Upper lobe of left lung (tissue), 4 donors: ENCODE measurements around the gene MYO1C.

Source experiments
- EP300 ChIP-seq, 4 donors: sonication (generic); formaldehyde crosslinking; IDR thresholded peaks; one replicate each; pipeline ENCODE4 v1.5.1; 2017; ENCODE audit warnings: antibody characterized with exemption in 4 of 4, control low read depth in 2 of 4
- POLR2A ChIP-seq, 4 donors: fragments of 450-650 bp; IDR thresholded peaks; one replicate each; pipeline ENCODE4 v1.5.1; 2016 to 2017; ENCODE audit warnings: antibody characterized with exemption in 4 of 4, mild to moderate bottlenecking in 2 of 4
- POLR2AphosphoS5 ChIP-seq, 2 donors: sonication (generic); formaldehyde crosslinking; IDR thresholded peaks; one replicate each; pipeline ENCODE4 v1.5.1; 2017; ENCODE audit warnings: antibody characterized with exemption in 2 of 2
- TF ChIP-seq, protein P1 (sequence below), 6 experiments: fragments of 450-650 bp in 4 of 6; fragments of 200-600 bp in 2 of 6; sonication (generic) in 2 of 6; IDR thresholded peaks; one replicate each; pipeline ENCODE4 v1.5.1; 2016 to 2019; ENCODE audit warnings: antibody characterized with exemption in 6 of 6

DNA sequence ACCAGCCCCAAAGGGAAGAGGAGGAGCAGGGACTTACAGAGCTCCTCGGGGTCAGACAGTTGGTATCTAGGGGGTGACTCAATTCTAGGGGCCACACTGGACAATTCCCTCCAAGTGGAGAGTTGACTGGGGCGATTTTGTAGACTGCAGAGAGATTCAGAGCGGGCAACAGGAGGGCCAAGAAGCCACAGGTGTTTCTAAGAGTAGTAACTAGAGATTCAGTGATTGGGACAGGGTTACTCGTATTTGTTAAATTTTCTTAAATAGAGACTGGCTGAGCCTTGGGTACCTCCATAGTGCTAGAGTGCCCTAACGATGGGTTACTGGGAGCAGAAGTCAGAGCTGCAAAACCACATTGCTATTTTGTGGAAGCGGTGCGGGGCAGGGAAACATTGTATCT lies 27.2 kb upstream of the MYO1C start:
- TF ChIP-seq, protein P1, sequence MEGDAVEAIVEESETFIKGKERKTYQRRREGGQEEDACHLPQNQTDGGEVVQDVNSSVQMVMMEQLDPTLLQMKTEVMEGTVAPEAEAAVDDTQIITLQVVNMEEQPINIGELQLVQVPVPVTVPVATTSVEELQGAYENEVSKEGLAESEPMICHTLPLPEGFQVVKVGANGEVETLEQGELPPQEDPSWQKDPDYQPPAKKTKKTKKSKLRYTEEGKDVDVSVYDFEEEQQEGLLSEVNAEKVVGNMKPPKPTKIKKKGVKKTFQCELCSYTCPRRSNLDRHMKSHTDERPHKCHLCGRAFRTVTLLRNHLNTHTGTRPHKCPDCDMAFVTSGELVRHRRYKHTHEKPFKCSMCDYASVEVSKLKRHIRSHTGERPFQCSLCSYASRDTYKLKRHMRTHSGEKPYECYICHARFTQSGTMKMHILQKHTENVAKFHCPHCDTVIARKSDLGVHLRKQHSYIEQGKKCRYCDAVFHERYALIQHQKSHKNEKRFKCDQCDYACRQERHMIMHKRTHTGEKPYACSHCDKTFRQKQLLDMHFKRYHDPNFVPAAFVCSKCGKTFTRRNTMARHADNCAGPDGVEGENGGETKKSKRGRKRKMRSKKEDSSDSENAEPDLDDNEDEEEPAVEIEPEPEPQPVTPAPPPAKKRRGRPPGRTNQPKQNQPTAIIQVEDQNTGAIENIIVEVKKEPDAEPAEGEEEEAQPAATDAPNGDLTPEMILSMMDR (IDR thresholded peaks at IDR 0.05) = no peak
- TF ChIP-seq EP300 (IDR thresholded peaks at IDR 0.05) = no peak
- no peak for TF ChIP-seq POLR2A (IDR thresholded peaks at IDR 0.05)
- TF ChIP-seq POLR2AphosphoS5 (IDR thresholded peaks at IDR 0.05) = no peak
